ENCODE measurements around the gene ESRRB. TPM values are rescaled to one million over a fixed set of nuclear protein-coding genes. Genes with fewer than 3 reads are reported as not detected.
"Not testable (repeated sequence)": the region's sequence is repeated elsewhere in the genome, so short reads cannot be mapped to it uniquely, and the experiment has no call there.

The ESRRB gene
- total RNA-seq, 2 experiments from 2014 or later = 0.10 TPM; not detected in 1

DNA sequence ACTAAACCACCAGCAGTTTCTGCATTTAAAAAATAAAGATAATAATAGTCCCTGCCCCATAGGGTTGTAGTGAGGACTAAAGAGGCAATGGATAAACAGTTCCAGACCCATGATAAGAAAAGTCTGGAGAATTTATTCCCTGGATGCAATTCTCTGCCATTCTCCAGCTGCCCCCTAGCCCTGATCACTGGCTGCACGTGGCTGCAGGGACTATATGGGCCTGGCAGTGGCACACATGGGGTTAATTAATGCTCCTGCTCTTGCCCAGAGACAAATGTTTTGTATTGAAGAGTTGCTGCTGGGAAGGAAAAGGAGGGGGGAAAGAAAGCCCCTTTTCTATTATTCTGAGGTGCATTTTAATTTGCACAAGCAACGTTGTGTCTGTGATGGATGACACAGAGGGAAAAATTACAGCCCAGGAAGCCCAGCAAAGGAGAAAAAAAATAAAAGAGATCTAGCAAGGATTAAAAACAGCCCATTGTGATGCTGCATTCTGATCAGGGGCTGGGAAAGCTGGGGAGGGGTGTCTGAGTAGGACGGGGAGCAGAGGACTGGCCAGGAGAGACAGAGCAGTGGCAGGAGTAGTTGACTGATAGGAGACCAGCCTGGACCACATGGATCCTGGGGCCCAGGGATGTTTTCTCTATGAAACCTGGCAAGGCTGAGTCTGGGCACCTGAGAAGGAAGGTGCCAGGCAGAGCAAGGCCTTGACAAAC lies 149.3 kb downstream of the ESRRB start:
- no peaks in the 10 kb centered on the region for H3K4me1 Mint-ChIP-seq (ENCODE audit: low read depth)
- H3K4me3 Mint-ChIP-seq = no peak overlapping the region
- no peak overlapping the region for H3K27ac Mint-ChIP-seq
- peaks cover 10% of the 10 kb centered on the region for H3K27me3 Mint-ChIP-seq
- no peak for DNase-seq
- no peaks in the 10 kb centered on the region for H3K36me3 Mint-ChIP-seq
- POLR2A ChIA-PET = no interaction called here
- H3K9me3 Mint-ChIP-seq = peaks cover 5% of the 10 kb centered on the region
- intact Hi-C loops (cut with micrococcal nuclease) = no loop called here
- CTCF ChIA-PET = no interaction called here

DNA sequence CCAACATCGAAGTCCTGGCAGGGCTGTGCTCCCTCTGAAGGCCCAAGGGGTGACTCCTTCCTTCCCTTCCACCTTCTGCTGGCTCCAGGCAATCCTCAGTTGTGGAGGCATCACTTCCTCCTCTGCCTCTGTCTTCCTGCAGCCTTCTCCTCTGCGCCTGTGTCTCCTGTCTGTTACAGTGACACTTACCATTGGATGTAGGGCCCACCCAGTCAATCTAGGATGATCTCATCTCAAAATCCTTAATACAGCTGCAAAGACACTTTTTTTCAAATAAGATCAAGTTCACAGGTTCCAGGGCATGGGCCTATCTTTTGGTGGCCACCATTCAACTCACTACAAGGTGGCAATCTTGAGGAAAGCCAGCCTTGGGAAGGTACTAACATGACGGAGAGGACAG lies 155.1 kb downstream of the ESRRB start:
- intact Hi-C loops (cut with micrococcal nuclease) = no loop called here
- no peak for DNase-seq
- Mint-ChIP-seq H3K36me3 (no peaks in the 10 kb centered on the region), H3K27me3 (peaks cover 11% of the 10 kb centered on the region), H3K4me3 (no peak overlapping the region), H3K4me1 (ENCODE audit: low read depth) (no peaks in the 10 kb centered on the region), H3K27ac (no peak overlapping the region), H3K9me3 (no peaks in the 10 kb centered on the region)
- POLR2A ChIA-PET = no interaction called here
- CTCF ChIA-PET = no interaction called here

DNA sequence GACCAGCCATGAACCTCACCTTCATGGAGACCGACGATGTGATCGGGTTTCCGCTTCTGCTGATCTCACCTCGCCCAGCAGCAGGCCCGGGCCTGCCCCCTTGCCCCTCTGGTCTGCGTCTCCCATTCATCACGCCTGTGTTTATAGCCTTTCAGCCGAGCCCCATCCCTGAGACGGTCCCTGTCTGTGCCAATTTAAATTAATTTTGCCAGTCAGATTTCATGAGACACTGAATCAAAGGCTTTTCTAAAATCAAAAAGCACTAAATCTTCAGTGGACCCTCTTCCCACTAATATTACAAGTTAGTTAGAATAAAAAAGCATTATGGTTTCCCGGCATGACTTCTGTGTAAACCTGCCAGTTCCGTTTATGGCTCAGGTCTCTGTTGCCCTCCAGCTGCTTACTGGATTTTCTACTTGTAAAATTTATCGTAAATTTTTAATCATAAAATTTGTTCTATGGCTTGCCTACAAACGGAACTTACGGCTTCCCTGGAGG lies 155.9 kb downstream of the ESRRB start:
- Mint-ChIP-seq H3K4me1 (ENCODE audit: low read depth) (no peaks in the 10 kb centered on the region), H3K27me3 (peaks cover 11% of the 10 kb centered on the region), H3K36me3 (no peaks in the 10 kb centered on the region), H3K27ac (no peak overlapping the region), H3K9me3 (no peaks in the 10 kb centered on the region), H3K4me3 (no peak overlapping the region)
- ChIA-PET CTCF (no interaction called here), POLR2A (no interaction called here)
- no peak for DNase-seq
- intact Hi-C loops (cut with micrococcal nuclease) = no loop called here

DNA sequence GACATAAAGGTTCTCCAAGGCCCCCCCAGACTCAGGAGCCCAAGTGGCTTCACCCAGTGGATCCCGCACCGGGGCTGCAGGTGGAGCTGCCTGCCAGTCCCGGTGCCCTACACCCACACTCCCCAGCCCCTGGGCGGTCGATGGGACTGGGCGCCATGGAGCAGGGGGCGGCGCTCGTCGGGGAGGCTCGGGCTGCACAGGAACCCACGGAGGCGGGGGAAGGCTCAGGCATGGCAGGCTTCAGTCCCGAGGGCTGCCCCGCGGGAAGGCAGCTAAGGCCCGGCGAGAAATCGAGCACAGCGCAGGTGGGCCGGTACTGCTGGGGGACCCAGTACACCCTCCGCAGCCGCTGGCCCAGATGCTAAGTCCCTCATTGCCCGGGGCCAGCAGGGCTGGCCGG lies 160.7 kb downstream of the ESRRB start:
- H3K9me3 Mint-ChIP-seq; POLR2A ChIA-PET; H3K27me3 Mint-ChIP-seq; H3K4me3 Mint-ChIP-seq; intact Hi-C loops (cut with micrococcal nuclease); H3K4me1 Mint-ChIP-seq (ENCODE audit: low read depth); CTCF ChIA-PET; DNase-seq; H3K27ac Mint-ChIP-seq; H3K36me3 Mint-ChIP-seq: not testable (repeated sequence)

DNA sequence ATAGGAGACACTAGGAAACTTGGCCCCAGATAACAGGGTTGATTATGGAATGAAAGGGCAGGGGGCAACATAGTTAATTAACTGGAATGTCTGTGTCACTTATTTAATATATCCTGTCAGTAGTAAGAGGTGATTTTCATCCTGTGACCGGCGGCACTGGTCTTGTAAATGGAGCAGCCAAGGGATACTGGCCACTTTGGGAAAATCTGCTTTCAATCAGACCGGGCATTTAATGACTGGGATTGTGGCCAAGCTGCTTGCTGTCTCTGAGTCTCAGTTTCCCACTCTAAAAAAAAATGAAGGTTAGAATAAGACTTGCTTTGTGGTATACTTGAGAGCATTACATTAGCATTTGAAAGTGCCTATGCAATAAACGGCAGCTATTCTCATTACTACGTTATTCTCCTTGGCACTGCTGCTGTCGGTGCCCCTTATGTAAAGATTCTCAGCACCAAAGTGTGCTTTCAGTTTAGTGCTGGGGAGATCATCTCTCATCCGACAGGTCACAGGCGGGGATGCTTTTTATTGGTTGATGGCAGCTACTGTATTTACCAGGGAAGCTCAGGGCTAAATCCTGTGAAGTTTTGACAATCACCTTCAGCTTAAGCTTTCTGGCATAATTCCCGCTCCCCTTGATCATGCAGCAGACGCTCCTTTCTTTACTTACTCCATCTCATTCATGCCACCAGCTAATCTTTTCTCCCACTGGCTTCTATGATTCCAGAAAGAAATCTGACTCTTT lies 162.1 kb downstream of the ESRRB start:
- intact Hi-C loops (cut with micrococcal nuclease) = no loop called here
- Mint-ChIP-seq H3K36me3 (no peaks in the 10 kb centered on the region), H3K9me3 (no peaks in the 10 kb centered on the region), H3K4me1 (ENCODE audit: low read depth) (no peaks in the 10 kb centered on the region), H3K4me3 (no peak overlapping the region), H3K27ac (no peak overlapping the region), H3K27me3 (peaks cover 5% of the 10 kb centered on the region)
- ChIA-PET POLR2A (no interaction called here), CTCF (no interaction called here)
- no peak for DNase-seq

DNA sequence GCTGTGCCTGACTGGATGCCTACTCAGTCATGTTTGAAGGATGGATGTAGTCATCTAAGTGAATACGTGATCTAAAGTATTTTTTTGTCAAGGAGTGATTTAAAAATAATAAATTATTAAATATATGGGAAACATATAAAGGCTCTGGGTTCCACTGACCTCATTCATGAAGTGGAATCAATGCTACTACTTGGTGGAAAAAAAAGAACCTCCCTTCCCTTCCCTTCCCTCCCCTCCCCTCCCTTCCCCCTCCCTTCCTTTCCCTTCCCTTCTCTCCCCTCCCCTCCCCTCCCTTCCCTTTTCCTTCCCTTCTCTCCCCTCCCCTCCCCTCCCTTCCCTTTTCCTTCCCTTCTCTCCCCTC lies 162.7 kb downstream of the ESRRB start:
- Mint-ChIP-seq H3K36me3 (no peaks in the 10 kb centered on the region), H3K4me1 (ENCODE audit: low read depth) (no peaks in the 10 kb centered on the region), H3K27ac (no peak overlapping the region), H3K9me3 (no peaks in the 10 kb centered on the region), H3K27me3 (peaks cover 5% of the 10 kb centered on the region), H3K4me3 (no peak overlapping the region)
- no peak for DNase-seq
- intact Hi-C loops (cut with micrococcal nuclease) = no loop called here
- ChIA-PET CTCF (no interaction called here), POLR2A (no interaction called here)

DNA sequence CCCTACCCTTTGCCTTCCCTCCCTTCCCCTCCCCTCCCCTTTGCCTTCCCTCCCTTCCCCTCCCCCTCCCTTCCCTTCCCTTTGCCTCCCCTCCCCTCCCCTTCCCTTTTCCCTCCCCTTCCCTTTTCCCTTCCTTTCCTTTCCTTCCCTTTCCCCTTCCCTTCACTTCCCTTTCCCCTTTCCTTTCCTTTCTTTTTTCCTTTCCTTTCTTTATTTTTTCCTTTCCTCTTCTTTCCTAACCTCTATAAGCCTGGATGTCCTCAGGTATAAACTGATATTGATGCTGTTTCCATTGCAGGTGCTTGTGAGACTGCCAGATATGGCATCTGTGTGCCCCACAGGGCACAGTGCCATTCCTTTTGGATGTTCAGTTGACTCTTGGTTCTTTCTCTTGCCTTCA lies 163.2 kb downstream of the ESRRB start:
- H3K27ac Mint-ChIP-seq = no peak overlapping the region
- intact Hi-C loops (cut with micrococcal nuclease) = no loop called here
- H3K27me3 Mint-ChIP-seq = peaks cover 5% of the 10 kb centered on the region
- DNase-seq = no peak
- H3K9me3 Mint-ChIP-seq = no peaks in the 10 kb centered on the region
- H3K4me3 Mint-ChIP-seq = no peak overlapping the region
- H3K36me3 Mint-ChIP-seq = no peaks in the 10 kb centered on the region
- ChIA-PET POLR2A (no interaction called here), CTCF (no interaction called here)
- no peaks in the 10 kb centered on the region for H3K4me1 Mint-ChIP-seq (ENCODE audit: low read depth)

DNA sequence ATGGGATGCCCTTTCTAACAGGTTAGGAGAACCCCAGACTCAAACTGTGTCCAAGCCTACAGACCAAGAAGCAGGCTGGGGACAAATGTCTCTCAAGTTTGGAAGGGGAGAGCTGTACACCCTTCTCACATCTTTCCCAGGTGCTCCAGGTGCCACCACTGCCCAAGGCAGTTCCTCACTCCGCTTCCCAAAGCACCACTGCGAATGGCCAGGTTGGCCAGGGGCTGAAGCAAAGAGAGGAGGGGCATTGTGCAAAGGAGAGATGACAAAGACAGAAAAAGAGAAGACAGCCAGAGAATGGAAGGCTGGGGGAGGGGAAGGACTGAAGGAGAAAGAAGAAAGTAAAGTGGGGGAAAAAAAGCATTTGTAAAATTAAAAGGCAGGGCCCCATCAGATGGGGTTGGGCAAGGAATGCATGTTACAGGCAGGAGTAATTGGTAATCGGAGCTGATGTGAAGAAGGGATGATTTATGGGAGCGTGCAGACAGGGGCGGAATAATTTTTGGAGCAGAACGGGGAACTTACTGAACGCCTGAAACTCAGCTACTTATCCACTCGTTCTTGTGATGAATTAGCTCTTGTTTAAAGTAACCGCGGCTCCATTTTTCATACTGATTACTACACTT lies 165.8 kb downstream of the ESRRB start:
- CTCF ChIA-PET = interaction anchor here (1.1 to 1.2 kb wide), 2 partner anchors 170 to 491 kb away, joined by 3 read pairs; no protein-coding TSS in a partner anchor
- H3K9me3 Mint-ChIP-seq = no peaks in the 10 kb centered on the region
- H3K36me3 Mint-ChIP-seq = no peaks in the 10 kb centered on the region
- peaks cover 5% of the 10 kb centered on the region for H3K27me3 Mint-ChIP-seq
- H3K4me1 Mint-ChIP-seq (ENCODE audit: low read depth) = no peaks in the 10 kb centered on the region
- POLR2A ChIA-PET = no interaction called here
- H3K4me3 Mint-ChIP-seq = no peak overlapping the region
- intact Hi-C loops (cut with micrococcal nuclease) = no loop called here
- no peak overlapping the region for H3K27ac Mint-ChIP-seq
- DNase-seq = no peak

DNA sequence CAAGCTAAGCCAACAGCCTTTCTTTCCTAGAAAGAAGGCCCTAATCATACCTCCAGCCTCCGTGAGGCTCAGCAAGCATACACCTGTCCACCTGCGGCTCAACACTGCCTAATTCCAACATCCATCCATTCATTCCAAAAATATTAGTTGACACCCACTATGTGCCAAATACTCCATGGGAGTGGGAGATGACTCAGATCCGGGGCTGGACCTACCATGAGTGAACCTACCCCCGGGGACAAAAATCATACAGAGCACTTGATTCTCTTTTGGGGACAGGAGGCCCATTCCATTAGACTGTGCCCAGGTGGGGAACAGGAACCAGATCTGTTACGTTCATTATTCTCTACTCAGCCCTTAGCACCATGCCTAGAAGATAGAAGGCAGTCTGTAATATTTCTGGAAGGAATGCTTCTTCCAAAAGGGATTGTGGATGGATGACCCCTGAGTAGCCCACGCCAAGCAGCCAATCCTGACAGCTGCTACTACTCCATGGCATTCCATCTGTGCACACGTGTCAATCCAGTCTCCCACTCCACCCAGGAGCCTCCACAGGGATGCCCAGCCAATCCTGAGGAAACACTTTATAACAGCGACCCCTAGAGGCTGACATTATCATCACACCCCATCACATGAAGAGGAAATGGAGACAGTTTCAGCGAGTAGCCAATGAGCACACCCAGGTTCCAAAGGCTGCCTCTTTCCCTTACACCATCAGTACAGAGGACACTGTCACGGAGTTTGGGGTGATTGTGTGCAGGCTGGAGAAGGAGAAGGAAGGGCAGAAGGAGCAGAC lies 170.7 kb downstream of the ESRRB start:
- peak; percentile 16 for DNase-seq
- ChIA-PET POLR2A (no interaction called here), CTCF (interaction anchor here (0.6 to 2.6 kb wide), 2 partner anchors 87 to 90 kb away, joined by 3 to 7 read pairs; no protein-coding TSS in a partner anchor)
- intact Hi-C loops (cut with micrococcal nuclease) = no loop called here
- no peaks in the 10 kb centered on the region for H3K4me1 Mint-ChIP-seq (ENCODE audit: low read depth)
- H3K27ac Mint-ChIP-seq = no peak overlapping the region
- no peaks in the 10 kb centered on the region for H3K9me3 Mint-ChIP-seq
- peaks cover 4% of the 10 kb centered on the region for H3K27me3 Mint-ChIP-seq
- H3K36me3 Mint-ChIP-seq = no peaks in the 10 kb centered on the region
- no peak overlapping the region for H3K4me3 Mint-ChIP-seq

DNA sequence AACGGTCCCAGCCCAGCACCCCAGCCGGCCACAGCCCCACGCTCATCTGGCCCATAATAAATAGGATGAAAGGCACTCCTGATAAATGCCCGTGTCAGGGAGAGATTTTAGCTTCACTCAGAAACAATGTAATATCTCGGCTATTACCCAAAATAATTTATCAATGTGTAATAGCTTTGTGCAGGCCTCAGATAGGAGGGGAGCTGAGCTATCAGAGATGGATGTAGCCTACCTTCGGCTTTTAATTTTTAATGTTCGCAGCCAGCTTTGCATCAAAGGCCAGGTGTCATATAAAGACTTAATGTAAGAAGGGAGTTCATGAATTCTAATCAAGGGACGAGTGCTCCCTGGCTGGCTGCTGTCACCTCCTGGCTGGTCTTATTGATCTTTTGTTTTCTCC lies 171.9 kb downstream of the ESRRB start:
- Mint-ChIP-seq H3K36me3 (no peaks in the 10 kb centered on the region), H3K4me1 (ENCODE audit: low read depth) (no peaks in the 10 kb centered on the region)

DNA sequence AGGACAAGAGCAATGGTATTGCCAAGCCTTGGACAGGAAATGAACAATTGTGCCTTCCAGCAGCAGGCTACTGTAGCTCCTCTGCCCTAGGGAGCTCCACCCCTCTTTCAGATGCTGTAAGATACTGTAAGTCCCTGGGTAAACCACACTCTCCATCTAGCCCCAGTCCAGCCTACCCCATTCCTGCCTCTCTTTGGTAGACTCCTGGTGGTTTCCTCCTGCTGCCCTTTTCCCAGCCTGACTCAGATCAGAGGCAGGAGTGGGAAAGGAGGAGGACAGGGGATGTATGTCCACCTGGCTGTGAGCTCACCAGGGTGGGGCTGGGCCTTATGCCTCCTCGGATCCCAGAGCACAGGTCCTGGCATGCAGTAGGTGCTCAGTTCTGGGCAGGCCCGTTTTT lies 174.6 kb downstream of the ESRRB start:
- Mint-ChIP-seq H3K27ac (no peak overlapping the region), H3K9me3 (no peaks in the 10 kb centered on the region), H3K4me1 (ENCODE audit: low read depth) (no peaks in the 10 kb centered on the region), H3K36me3 (no peaks in the 10 kb centered on the region), H3K4me3 (no peak overlapping the region), H3K27me3 (peaks cover 2% of the 10 kb centered on the region)
- intact Hi-C loops (cut with micrococcal nuclease) = no loop called here
- POLR2A ChIA-PET = no interaction called here
- no peak for DNase-seq
- CTCF ChIA-PET = no interaction called here

More for the DNA sequence above, 171.9 kb downstream of the ESRRB start:
- ChIA-PET CTCF (interaction anchor here (1.0 kb wide), 1 partner anchor 74 kb away, joined by 3 read pairs; no protein-coding TSS in a partner anchor), POLR2A (no interaction called here)
- DNase-seq = no peak
- no peak overlapping the region for H3K4me3 Mint-ChIP-seq
- H3K27ac Mint-ChIP-seq = no peak overlapping the region
- H3K27me3 Mint-ChIP-seq = peaks cover 2% of the 10 kb centered on the region
- H3K9me3 Mint-ChIP-seq = no peaks in the 10 kb centered on the region
- intact Hi-C loops (cut with micrococcal nuclease) = no loop called here

DNA sequence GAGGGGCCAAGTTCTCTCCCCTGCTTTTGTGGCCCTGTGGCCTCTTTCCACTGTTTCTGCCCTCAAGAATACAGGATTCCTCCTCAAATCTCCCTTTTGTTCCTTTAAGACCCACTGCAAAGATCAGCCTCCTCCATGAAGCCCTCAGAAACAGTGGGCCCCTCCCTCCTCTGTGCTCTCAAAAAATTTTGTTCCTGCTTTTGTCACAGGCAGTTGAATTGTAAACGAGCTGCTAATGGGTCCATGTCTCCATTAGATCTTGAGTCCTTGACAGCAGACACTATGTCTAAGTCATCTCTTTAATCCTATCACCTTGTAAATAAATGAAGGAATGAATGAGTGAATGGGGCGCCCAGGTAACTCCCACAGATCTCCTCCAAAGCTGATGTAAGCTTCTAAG lies 175.2 kb downstream of the ESRRB start:
- peaks cover 2% of the 10 kb centered on the region for H3K27me3 Mint-ChIP-seq
- H3K4me1 Mint-ChIP-seq (ENCODE audit: low read depth) = no peaks in the 10 kb centered on the region
- H3K4me3 Mint-ChIP-seq = no peak overlapping the region
- no peak for DNase-seq
- intact Hi-C loops (cut with micrococcal nuclease) = no loop called here
- no peak overlapping the region for H3K27ac Mint-ChIP-seq
- POLR2A ChIA-PET = no interaction called here
- CTCF ChIA-PET = no interaction called here
- H3K9me3 Mint-ChIP-seq = no peaks in the 10 kb centered on the region
- H3K36me3 Mint-ChIP-seq = no peaks in the 10 kb centered on the region

All from activated CD4-positive, alpha-beta memory T cell treated with anti-CD3 and anti-CD28 coated beads for 36 hours (primary cell).